IMR-90 (cell line): ENCODE results near the gene RC3H2. TPM values are rescaled to one million over a fixed set of nuclear protein-coding genes. Genes with fewer than 3 reads are reported as not detected.
"Not testable (repeated sequence)": the region's sequence is repeated elsewhere in the genome, so short reads cannot be mapped to it uniquely, and the experiment has no call there.

Source experiments
- ATAC-seq: fragments of 200-7000 bp; cut with Tn5 transposase; 2 replicates; pipeline ENCODE4 v1.9.1; 2020; ENCODE audit warnings: low read depth, mild to moderate bottlenecking, moderate library complexity
- BruUV-seq: library from RNA; stranded (reverse); fragments of 400-500 nt; replicated peaks from 2 replicates; lab custom pipeline; 2021; lab: Mats Ljungman, UMichigan
- CTCF ChIA-PET: fragments of 300-600 bp; formaldehyde crosslinking; extraction: SDS; loops from one replicate; lab custom pipeline; 2021; ENCODE audit warnings: antibody characterized with exemption; lab: Yijun Ruan, JAX
- POLR2A ChIA-PET: fragments of 300-600 bp; sonication (Branson Sonifier 250); formaldehyde crosslinking; loops from one replicate; lab custom pipeline; 2022; ENCODE audit warnings: antibody characterized with exemption; ENCODE audit not compliant: unreplicated experiment; lab: Charles Lee
- DNase-seq: peaks from one replicate; pipeline ENCODE4 v3.0.0; 2013
- H2AFZ ChIP-seq: replicated peaks from 2 replicates; pipeline ENCODE3; 2013; ENCODE audit warnings: low read length, mild to moderate bottlenecking; ENCODE audit not compliant: poor library complexity
- H2AK5ac ChIP-seq: 2 replicates; pipeline ENCODE4 v1.6.1; 2013; ENCODE audit warnings: low read depth, low read length, inconsistent platforms
- H2AK9ac ChIP-seq: replicated peaks from 2 replicates; pipeline ENCODE3; 2013; ENCODE audit warnings: mild to moderate bottlenecking, low read depth, low read length, moderate library complexity; ENCODE audit not compliant: poor library complexity
- H2BK120ac ChIP-seq: 2 replicates; pipeline ENCODE4 v1.6.1; 2013; ENCODE audit warnings: low read depth, low read length, inconsistent platforms
- H2BK15ac ChIP-seq: 3 replicates; pipeline ENCODE4 v1.6.1; 2013; ENCODE audit warnings: low read depth, low read length, inconsistent platforms
- H2BK20ac ChIP-seq: 2 replicates; pipeline ENCODE4 v1.6.1; 2013; ENCODE audit warnings: low read depth, mild to moderate bottlenecking, inconsistent platforms, low read length, moderate library complexity
- H2BK5ac ChIP-seq: 2 replicates; pipeline ENCODE4 v1.6.1; 2013; ENCODE audit warnings: mild to moderate bottlenecking, low read depth, low read length, inconsistent platforms; ENCODE audit not compliant: poor library complexity, severe bottlenecking
- H3K14ac ChIP-seq: replicated peaks from 2 replicates; pipeline ENCODE4 v1.6.1; 2013; ENCODE audit warnings: low read depth, low read length, inconsistent platforms
- H3K18ac ChIP-seq: 2 replicates; pipeline ENCODE4 v1.6.1; 2013; ENCODE audit warnings: low read depth, low read length, control low read depth
- H3K23ac ChIP-seq: 2 replicates; pipeline ENCODE4 v1.6.1; 2013; ENCODE audit warnings: low read depth, low read length, inconsistent platforms
- H3K27ac ChIP-seq: 2 replicates; pipeline ENCODE4 v1.5.1; 2013; ENCODE audit warnings: mild to moderate bottlenecking, control low read depth, low read length; ENCODE audit not compliant: insufficient read depth
- H3K27me3 ChIP-seq: 2 replicates; pipeline ENCODE4 v1.6.1; 2013; ENCODE audit warnings: low read length; ENCODE audit not compliant: control insufficient read depth, insufficient read depth
- H3K36me3 ChIP-seq: 2 replicates; pipeline ENCODE4 v1.6.1; 2013; ENCODE audit warnings: low read length, mixed read lengths; ENCODE audit not compliant: control insufficient read depth, insufficient read depth
- H3K4ac ChIP-seq: 2 replicates; pipeline ENCODE4 v1.6.1; 2013; ENCODE audit warnings: low read depth, low read length, inconsistent platforms
- H3K4me1 ChIP-seq: 2 replicates; pipeline ENCODE4 v1.6.1; 2013; ENCODE audit warnings: low read length, mixed read lengths; ENCODE audit not compliant: control insufficient read depth, insufficient read depth
- H3K4me2 ChIP-seq: 2 replicates; pipeline ENCODE4 v1.6.1; 2013; ENCODE audit warnings: low read depth, mild to moderate bottlenecking, control low read depth, low read length, moderate library complexity
- H3K4me3 ChIP-seq: 2 replicates; pipeline ENCODE4 v1.5.1; 2013; ENCODE audit warnings: low read depth, mild to moderate bottlenecking, control low read depth, low read length, moderate library complexity; ENCODE audit not compliant: insufficient read depth
- H3K56ac ChIP-seq: 2 replicates; pipeline ENCODE4 v1.6.1; 2013; ENCODE audit warnings: low read length, inconsistent platforms; ENCODE audit not compliant: insufficient read depth; ENCODE audit errors: extremely low read depth
- H3K79me1 ChIP-seq, 2 experiments: 2 replicates each; pipeline ENCODE4 v1.6.1; 2013; ENCODE audit warnings: low read length in 2 of 2, inconsistent platforms in 1 of 2, low read depth in 1 of 2
- H3K9ac ChIP-seq: 2 replicates; pipeline ENCODE4 v1.6.1; 2013; ENCODE audit warnings: low read depth, low read length, control low read depth
- H3K9me1 ChIP-seq: 2 replicates; pipeline ENCODE4 v1.6.1; 2013; ENCODE audit warnings: low read length, inconsistent platforms; ENCODE audit not compliant: insufficient read depth
- H3K9me3 ChIP-seq: 2 replicates; pipeline ENCODE4 v1.6.1; 2013; ENCODE audit warnings: low read length; ENCODE audit not compliant: control insufficient read depth, insufficient read depth
- H4K20me1 ChIP-seq: 2 replicates; pipeline ENCODE4 v1.6.1; 2013; ENCODE audit warnings: low read length, inconsistent platforms; ENCODE audit not compliant: insufficient read depth
- H4K5ac ChIP-seq: 2 replicates; pipeline ENCODE4 v1.6.1; 2013; ENCODE audit warnings: mild to moderate bottlenecking, low read depth, low read length, control low read depth
- H4K8ac ChIP-seq, 2 experiments: 2 replicates each; pipeline ENCODE4 v1.6.1; 2013; ENCODE audit warnings: low read depth in 2 of 2, low read length in 2 of 2, control low read depth in 1 of 2, inconsistent platforms in 1 of 2
- H4K91ac ChIP-seq: 2 replicates; pipeline ENCODE4 v1.6.1; 2013; ENCODE audit warnings: low read depth, low read length, inconsistent platforms; ENCODE audit not compliant: insufficient read depth
- RCOR1 ChIP-seq: IDR thresholded peaks from 2 replicates; pipeline ENCODE4 v1.6.1; 2012; ENCODE audit warnings: mild to moderate bottlenecking, low read length, improper control_type of control experiment; ENCODE audit not compliant: insufficient replicate concordance
- SMC3 ChIP-seq: fragments of 150-350 bp; IDR thresholded peaks from 2 replicates; pipeline ENCODE4 v1.6.1; 2016; ENCODE audit warnings: low read depth, mild to moderate bottlenecking, antibody characterized with exemption, low read length, moderate library complexity
- WGBS, 2 experiments: methylation state at CpG; one replicate each; pipeline versions ENCODE4 v1.1.5 to v1.1.7; 2013; ENCODE audit warnings: missing lambda C conversion rate in 2 of 2; ENCODE audit not compliant: insufficient read length in 1 of 2; ENCODE audit errors: extremely low coverage in 2 of 2; 5-methylcytosine and 5-hydroxymethylcytosine counted together
- dilution Hi-C: fragments of 300-500 bp; cut with HindIII; formaldehyde crosslinking; loops from one replicate; pipeline ENCODE4 v1.14.3; 2018; ENCODE audit warnings: low sequenced_read_pairs; ENCODE audit not compliant: unreplicated experiment
- in situ Hi-C: fragments of 300-500 bp; cut with MboI; formaldehyde crosslinking; loops from 3 replicates; pipeline ENCODE4 v1.14.3; 2019; ENCODE audit warnings: low sequenced_read_pairs, inconsistent platforms, mixed read lengths
- intact Hi-C: fragments of 100-400 bp; cut with micrococcal nuclease; formaldehyde crosslinking; loops from 2 replicates; pipeline ENCODE4 v1.10.0; 2022
- polyA plus RNA-seq, 3 experiments: library from polyadenylated mRNA; depleted of rRNA; stranded (reverse); fragments of >200 nt; gene quantifications; 2 replicates each; pipeline ENCODE4 v1.2.3, GENCODE V29; 2012; ENCODE audit warnings: low replicate concordance in 1 of 3
- total RNA-seq: library from RNA; depleted of rRNA; stranded (reverse); fragments of >200 nt; gene quantifications from 2 replicates; pipeline ENCODE4 v1.2.3, GENCODE V29; 2012
- TF ChIP-seq, protein P1 (sequence below): fragments of 150-350 bp; IDR thresholded peaks from 2 replicates; pipeline ENCODE4 v1.6.1; 2017; ENCODE audit warnings: mild to moderate bottlenecking, antibody characterized with exemption, low read length, low read depth
- TF ChIP-seq, protein P2 (sequence below): conservative IDR thresholded peaks from 2 replicates; pipeline ENCODE4 v1.5.1; 2012; ENCODE audit warnings: mild to moderate bottlenecking, low read depth, low read length, improper control_type of control experiment

Gene RC3H2
- total and polyA plus RNA-seq, 2 of the 4 experiments (the other 2 are of a cell fraction) = 14.7 to 58.4 TPM

DNA sequence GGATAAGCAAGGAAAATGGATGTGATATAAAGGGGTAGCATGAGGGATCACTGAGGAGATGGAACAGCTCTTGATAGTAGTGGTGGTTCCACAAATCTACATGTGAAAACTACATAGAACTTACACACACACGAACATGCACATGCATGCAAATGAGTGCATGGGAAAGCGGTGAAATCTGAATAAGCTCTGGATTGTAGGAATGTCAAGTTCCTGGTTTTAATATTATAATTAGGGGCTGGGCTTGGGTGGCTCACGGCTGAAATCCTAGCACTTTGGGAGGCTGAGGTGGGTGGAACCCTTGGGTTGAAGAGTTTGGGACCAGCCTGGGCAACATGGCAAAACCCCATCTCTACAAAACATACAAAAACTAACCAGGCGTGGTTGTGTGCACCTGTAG lies 63.7 kb downstream of the RC3H2 start:
- Histone ChIP-seq H2AK5ac (no peak overlapping the region), H4K91ac (no peak overlapping the region), H3K9ac (no peak overlapping the region), H3K4me2 (no peak overlapping the region), H3K27ac (no peak overlapping the region), H3K23ac (no peak overlapping the region), H4K20me1 (no peaks in the 10 kb centered on the region), H2AK9ac (no peak overlapping the region), H4K8ac (no peak overlapping the region), H3K4ac (no peak overlapping the region), H3K36me3 (peaks cover 2% of the 10 kb centered on the region; the same call in 1 of the 2 replicates), H3K79me1 (no peaks in the 10 kb centered on the region), H3K27me3 (no peaks in the 10 kb centered on the region; the same call in 1 of the 2 replicates), H3K56ac (no peak overlapping the region), H2BK120ac (no peak overlapping the region), H4K5ac (no peak overlapping the region), H3K14ac (no peak overlapping the region), H2AFZ (no peak overlapping the region), H2BK20ac (no peak overlapping the region), H3K9me3 (no peaks in the 10 kb centered on the region), H3K9me1 (no peaks in the 10 kb centered on the region; the same call in 1 of the 2 replicates), H2BK15ac (no peak overlapping the region), H2BK5ac (no peak overlapping the region), H3K18ac (no peak overlapping the region), H3K4me1 (no peaks in the 10 kb centered on the region), H3K4me3 (no peak overlapping the region)
- no peak for DNase-seq
- ATAC-seq = no peak
- in situ Hi-C loops = loop anchor here (25.0 kb wide), 1 partner anchor 496 kb away; no protein-coding TSS in a partner anchor
- 83% methylated on average over 1 of the region's 4 CpGs; no CpG with 5 or more reads in 1 of the 2 experiments for WGBS, 2 experiments
- TF ChIP-seq, protein P1, sequence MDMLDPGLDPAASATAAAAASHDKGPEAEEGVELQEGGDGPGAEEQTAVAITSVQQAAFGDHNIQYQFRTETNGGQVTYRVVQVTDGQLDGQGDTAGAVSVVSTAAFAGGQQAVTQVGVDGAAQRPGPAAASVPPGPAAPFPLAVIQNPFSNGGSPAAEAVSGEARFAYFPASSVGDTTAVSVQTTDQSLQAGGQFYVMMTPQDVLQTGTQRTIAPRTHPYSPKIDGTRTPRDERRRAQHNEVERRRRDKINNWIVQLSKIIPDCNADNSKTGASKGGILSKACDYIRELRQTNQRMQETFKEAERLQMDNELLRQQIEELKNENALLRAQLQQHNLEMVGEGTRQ = no peak
- TF ChIP-seq SMC3 (no peak), RCOR1 (no peak)
- TF ChIP-seq, protein P2, sequence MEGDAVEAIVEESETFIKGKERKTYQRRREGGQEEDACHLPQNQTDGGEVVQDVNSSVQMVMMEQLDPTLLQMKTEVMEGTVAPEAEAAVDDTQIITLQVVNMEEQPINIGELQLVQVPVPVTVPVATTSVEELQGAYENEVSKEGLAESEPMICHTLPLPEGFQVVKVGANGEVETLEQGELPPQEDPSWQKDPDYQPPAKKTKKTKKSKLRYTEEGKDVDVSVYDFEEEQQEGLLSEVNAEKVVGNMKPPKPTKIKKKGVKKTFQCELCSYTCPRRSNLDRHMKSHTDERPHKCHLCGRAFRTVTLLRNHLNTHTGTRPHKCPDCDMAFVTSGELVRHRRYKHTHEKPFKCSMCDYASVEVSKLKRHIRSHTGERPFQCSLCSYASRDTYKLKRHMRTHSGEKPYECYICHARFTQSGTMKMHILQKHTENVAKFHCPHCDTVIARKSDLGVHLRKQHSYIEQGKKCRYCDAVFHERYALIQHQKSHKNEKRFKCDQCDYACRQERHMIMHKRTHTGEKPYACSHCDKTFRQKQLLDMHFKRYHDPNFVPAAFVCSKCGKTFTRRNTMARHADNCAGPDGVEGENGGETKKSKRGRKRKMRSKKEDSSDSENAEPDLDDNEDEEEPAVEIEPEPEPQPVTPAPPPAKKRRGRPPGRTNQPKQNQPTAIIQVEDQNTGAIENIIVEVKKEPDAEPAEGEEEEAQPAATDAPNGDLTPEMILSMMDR = no peak
- ChIA-PET CTCF (no interaction called here), POLR2A (no interaction called here)
- intact Hi-C loops = loop anchor here (10.0 kb wide), 1 partner anchor 513 kb away; the partner anchor contains the start of gene CRB2
- dilution Hi-C loops = no loop called here
- no TSS peak for BruUV-seq

DNA sequence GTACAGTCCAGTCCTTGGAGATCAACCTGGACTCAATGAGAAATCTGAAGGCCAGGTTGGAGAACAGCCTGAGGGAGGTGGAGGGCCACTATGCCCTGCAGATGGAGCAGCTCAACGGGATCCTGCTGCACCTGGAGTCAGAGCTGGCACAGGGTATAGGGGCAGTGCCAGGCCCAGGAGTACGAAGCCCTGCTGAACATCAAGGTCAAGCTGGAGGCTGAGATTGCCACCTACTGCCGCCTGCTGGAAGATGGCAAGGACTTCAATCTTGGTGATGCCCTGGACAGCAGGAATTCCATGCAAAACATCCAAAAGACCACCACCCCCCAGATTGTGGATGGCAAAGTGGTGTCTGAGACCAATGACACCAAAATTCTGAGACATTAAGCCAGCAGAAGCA lies 66.7 kb downstream of the RC3H2 start:
- H3K9me3 ChIP-seq, H4K91ac ChIP-seq, H2AK9ac ChIP-seq, H3K23ac ChIP-seq, H3K4me3 ChIP-seq, H4K20me1 ChIP-seq, H3K9me1 ChIP-seq, H3K56ac ChIP-seq, H3K18ac ChIP-seq, H3K27ac ChIP-seq, H2BK5ac ChIP-seq, H4K8ac ChIP-seq, H3K79me1 ChIP-seq, H4K5ac ChIP-seq, POLR2A ChIA-PET, H2AK5ac ChIP-seq, H3K14ac ChIP-seq, H3K4me2 ChIP-seq, DNase-seq, H3K36me3 ChIP-seq, ATAC-seq, H3K4ac ChIP-seq, H2BK120ac ChIP-seq, intact Hi-C loops, H3K27me3 ChIP-seq, H3K4me1 ChIP-seq, H2AFZ ChIP-seq, H3K9ac ChIP-seq, H2BK20ac ChIP-seq, H2BK15ac ChIP-seq, dilution Hi-C loops, BruUV-seq: not testable (repeated sequence)
- in situ Hi-C loops = loop anchor here (25.0 kb wide), 1 partner anchor 499 kb away; no protein-coding TSS in a partner anchor
- CTCF ChIA-PET = interaction anchor here (0.8 to 1.2 kb wide), 2 partner anchors 10 to 28 kb away, joined by 3 read pairs; partner anchors contain the start of gene PDCL
- no CpG with 5 or more reads among the region's 3 CpGs for WGBS, 2 experiments
